ENCODE data around the gene RPA3.

- TF ChIP-seq CTCF (IDR thresholded peaks at IDR 0.05) = no peak
- no peak for TF ChIP-seq POLR2A (IDR thresholded peaks at IDR 0.05)
Observed at GRCh38 chr7:7613210-7613609, 105.2 kb downstream of the RPA3 start.

Measured in stomach (tissue), 4 donors.